HepG2 (cell line): Measurements from ENCODE around the gene RABEPK. TPM values are rescaled to one million over a fixed set of nuclear protein-coding genes. Genes with fewer than 3 reads are reported as not detected.
A peak's percentile ranks its signal among the peaks of the same experiment; 100 is the strongest.

Experiments used
- AKNA ChIP-seq: sonication (generic); formaldehyde crosslinking; IDR thresholded peaks from 2 replicates; pipeline ENCODE4 v1.4.0; 2020; ENCODE audit warnings: missing genetic modification reagents, borderline replicate concordance
- CCDC6 ChIP-seq: sonication (generic); formaldehyde crosslinking; IDR thresholded peaks from 2 replicates; pipeline ENCODE4 v1.8.1; 2022; ENCODE audit warnings: mild to moderate bottlenecking, missing genetic modification reagents, moderate library complexity
- CHD2 ChIP-seq: IDR thresholded peaks from 2 replicates; pipeline ENCODE4 v1.6.1; 2011; ENCODE audit warnings: low read depth, low read length, improper control_type of control experiment
- EEA1 ChIP-seq: sonication (generic); formaldehyde crosslinking; IDR thresholded peaks from 2 replicates; pipeline ENCODE4 v1.5.1; 2020; ENCODE audit warnings: mild to moderate bottlenecking, missing genetic modification reagents, borderline replicate concordance
- EED ChIP-seq: sonication (generic); formaldehyde crosslinking; IDR thresholded peaks from 2 replicates; pipeline ENCODE4 v1.5.0; 2020; ENCODE audit warnings: mild to moderate bottlenecking, missing genetic modification reagents
- HNF1B ChIP-seq: sonication (generic); formaldehyde crosslinking; IDR thresholded peaks from 2 replicates; pipeline ENCODE4 v1.5.1; 2020; ENCODE audit warnings: mild to moderate bottlenecking, moderate library complexity, missing genetic modification reagents
- HNF4A ChIP-seq: sonication (generic); formaldehyde crosslinking; IDR thresholded peaks from 2 replicates; pipeline ENCODE4 v1.4.0; 2020; ENCODE audit warnings: missing genetic modification reagents
- POLR2G ChIP-seq: fragments of 200-400 bp; formaldehyde crosslinking; IDR thresholded peaks from 2 replicates; pipeline ENCODE4 v1.6.1; 2018; ENCODE audit warnings: mild to moderate bottlenecking, low read depth, low read length, moderate library complexity
- RFX5 ChIP-seq: IDR thresholded peaks from 2 replicates; pipeline ENCODE4 v1.6.1; 2011; ENCODE audit warnings: low read depth, low read length, improper control_type of control experiment
- SALL2 ChIP-seq: sonication (generic); formaldehyde crosslinking; IDR thresholded peaks from 2 replicates; pipeline ENCODE4 v1.8.1; 2023; ENCODE audit warnings: mild to moderate bottlenecking, missing genetic modification reagents, inconsistent platforms
- THAP11 ChIP-seq: IDR thresholded peaks from 2 replicates; pipeline ENCODE4 v1.6.1; 2016; ENCODE audit warnings: missing biosample characterization, missing genetic modification reagents
- ZNF264 ChIP-seq: sonication (generic); formaldehyde crosslinking; IDR thresholded peaks from 2 replicates; pipeline ENCODE4 v1.4.0; 2020; ENCODE audit warnings: missing genetic modification reagents
- ZNF275 ChIP-seq: sonication (generic); formaldehyde crosslinking; IDR thresholded peaks from 2 replicates; pipeline ENCODE4 v1.8.0; 2022; ENCODE audit warnings: missing genetic modification reagents, mild to moderate bottlenecking, inconsistent platforms, borderline replicate concordance
- ZNF430 ChIP-seq: sonication (generic); formaldehyde crosslinking; IDR thresholded peaks from 2 replicates; pipeline ENCODE4 v1.9.0; 2021; ENCODE audit warnings: mild to moderate bottlenecking, missing genetic modification reagents
- ZNF441 ChIP-seq: sonication (generic); formaldehyde crosslinking; IDR thresholded peaks from 2 replicates; pipeline ENCODE4 v1.7.0; 2021; ENCODE audit warnings: missing genetic modification reagents, borderline replicate concordance
- ZNF501 ChIP-seq: sonication (generic); formaldehyde crosslinking; IDR thresholded peaks from 2 replicates; pipeline ENCODE4 v1.5.1; 2020; ENCODE audit warnings: mild to moderate bottlenecking, moderate library complexity, missing genetic modification reagents
- ZNF766 ChIP-seq: sonication (generic); formaldehyde crosslinking; IDR thresholded peaks from 2 replicates; pipeline ENCODE4 v1.5.0; 2020; ENCODE audit warnings: missing genetic modification reagents, borderline replicate concordance
- ZNF775 ChIP-seq: sonication (generic); formaldehyde crosslinking; IDR thresholded peaks from 2 replicates; pipeline ENCODE4 v1.4.0; 2020; ENCODE audit warnings: missing genetic modification reagents, mild to moderate bottlenecking, moderate library complexity, borderline replicate concordance
- ZNF816 ChIP-seq: sonication (generic); formaldehyde crosslinking; IDR thresholded peaks from 2 replicates; pipeline ENCODE4 v1.8.0; 2022; ENCODE audit warnings: missing genetic modification reagents, mild to moderate bottlenecking, borderline replicate concordance
- polyA plus RNA-seq, 8 experiments: library from polyadenylated mRNA; depleted of rRNA in 3 of 8; stranded (reverse) in 7 of 8; unstranded in 1 of 8; fragments of >200 nt; fragmentation: Illumina TruSeq in 4 of 8; extraction: Trizol in 4 of 8; gene quantifications; 2 replicates each; pipeline versions ENCODE4 v1.2.1 to v1.2.3, GENCODE V29; 2011 to 2016; ENCODE audit warnings: low read depth in 4 of 8, missing spikeins in 1 of 8, mixed read lengths in 1 of 8; ENCODE audit not compliant: insufficient read depth in 1 of 8
- total RNA-seq, 5 experiments: library from RNA; depleted of rRNA; stranded (reverse); fragments of >200 nt; fragmentation: Illumina TruSeq; extraction: Trizol; gene quantifications; 2 replicates each; pipeline ENCODE4 v1.2.3, GENCODE V29; 2016; ENCODE audit warnings: low read depth in 1 of 5

Gene RABEPK
- total and polyA plus RNA-seq, 2 of the 13 experiments (the other 11 are each of a cell fraction or from before 2014, with no cell fraction given) = 75.5 to 90.0 TPM

- peak; percentile 22; the same call in 1 of the 2 replicates for TF ChIP-seq SALL2 (CRISPR knock-in tag)
- TF ChIP-seq ZNF441 (CRISPR knock-in tag) = peak; percentile 70; the same call in 1 of the 2 replicates
- peak; percentile 96 for TF ChIP-seq EED (CRISPR knock-in tag)
- peak; percentile 56; the same call in 1 of the 2 replicates for TF ChIP-seq CHD2
- peak; percentile 64 for TF ChIP-seq ZNF430
- peak; percentile 89 for TF ChIP-seq THAP11
- TF ChIP-seq CCDC6 = 0 out of 2 replicates have a peak, but pooled peaks have one; percentile 50
- TF ChIP-seq AKNA (CRISPR knock-in tag) = 0 out of 2 replicates have a peak, but pooled peaks have one; percentile 44
- TF ChIP-seq ZNF264 (CRISPR knock-in tag) = peak; percentile 45; the same call in 1 of the 2 replicates
- no peak for TF ChIP-seq EEA1 (CRISPR knock-in tag)
- peak; percentile 64; the same call in 1 of the 2 replicates for TF ChIP-seq RFX5
- TF ChIP-seq ZNF816 (CRISPR knock-in tag) = peak; percentile 51; the same call in 1 of the 2 replicates
- TF ChIP-seq POLR2G = peak; percentile 98
- no peak; the same call in 1 of the 2 replicates for TF ChIP-seq ZNF766 (CRISPR knock-in tag)
- TF ChIP-seq ZNF275 = peak; percentile 63; the same call in 1 of the 2 replicates
- peak; percentile 6; the same call in 1 of the 2 replicates for TF ChIP-seq ZNF775 (CRISPR knock-in tag)
- TF ChIP-seq HNF1B (CRISPR knock-in tag) = peak; percentile 67; the same call in 1 of the 2 replicates
- peak; percentile 80 for TF ChIP-seq ZNF501 (CRISPR knock-in tag)
- no peak; the same call in none of the 2 replicates for TF ChIP-seq HNF4A
Observed at GRCh38 chr9:125241000-125241862, 40.9 kb downstream of the RABEPK start, which contains the start of gene HSPA5 (continued).
